Hematopoietic multipotent progenitor cell treated with erythropoietin and hydrocortisone succinate and interleukin-3 and kit ligand, for 6 days (in vitro differentiated cells): ENCODE measurements around the gene EGFL7.
"Not testable (repeated sequence)": the region's sequence is repeated elsewhere in the genome, so short reads cannot be mapped to it uniquely, and the experiment has no call there.

Experiments used
- DNase-seq: peaks from one replicate; pipeline ENCODE4 v3.0.0-alpha.2; 2015

The EGFL7 gene

DNA sequence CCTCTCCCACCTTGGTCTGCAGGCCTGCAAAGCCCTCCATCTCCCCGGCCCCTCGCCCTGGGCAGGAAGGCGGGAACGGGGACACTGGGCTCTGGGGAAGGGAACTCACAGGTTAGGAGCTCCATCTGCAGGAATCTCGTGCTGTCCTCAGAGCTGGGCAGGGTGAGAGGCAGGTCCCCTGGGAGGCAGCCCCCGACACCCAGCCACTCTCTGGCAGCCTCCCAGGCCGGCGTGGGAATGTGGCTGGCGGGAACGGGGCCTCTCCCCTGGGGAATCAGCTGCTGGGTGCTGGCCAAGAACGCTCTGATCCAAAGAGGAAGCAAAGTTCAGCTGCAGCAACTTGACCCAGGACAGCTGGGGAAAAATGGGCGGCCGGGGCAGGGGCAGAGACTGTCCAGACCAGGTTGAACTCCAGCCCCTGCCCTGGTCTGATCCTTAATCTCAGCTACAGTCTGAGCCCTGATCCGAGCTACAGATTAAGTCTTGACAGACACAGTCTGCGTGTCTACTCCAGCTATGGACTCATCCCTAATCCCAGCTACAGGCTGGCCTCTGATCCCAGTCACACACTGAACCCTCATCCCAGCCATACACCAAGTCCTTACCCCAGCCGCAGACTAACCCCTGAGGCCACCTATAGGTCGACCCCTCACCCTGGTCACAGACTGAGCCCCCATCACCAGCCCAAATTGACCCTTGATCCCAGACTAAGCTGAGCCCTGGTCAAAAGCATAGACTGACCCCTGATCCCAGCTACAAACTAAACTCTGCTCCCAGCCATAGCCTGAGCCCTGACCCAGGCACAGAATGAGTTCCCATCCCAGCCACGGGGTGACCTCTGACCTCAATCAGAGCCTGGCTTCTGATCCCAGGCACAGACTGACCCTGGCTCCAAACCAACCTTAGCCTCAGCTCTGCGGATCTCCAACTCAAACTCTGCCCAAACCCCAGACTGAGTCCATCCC lies 37.3 kb upstream of the EGFL7 start:
- peak; percentile 25 for DNase-seq

GRCh38 chr9:136626066-136626725 lies 36.5 kb upstream of the EGFL7 start:
- no peak for DNase-seq

DNA sequence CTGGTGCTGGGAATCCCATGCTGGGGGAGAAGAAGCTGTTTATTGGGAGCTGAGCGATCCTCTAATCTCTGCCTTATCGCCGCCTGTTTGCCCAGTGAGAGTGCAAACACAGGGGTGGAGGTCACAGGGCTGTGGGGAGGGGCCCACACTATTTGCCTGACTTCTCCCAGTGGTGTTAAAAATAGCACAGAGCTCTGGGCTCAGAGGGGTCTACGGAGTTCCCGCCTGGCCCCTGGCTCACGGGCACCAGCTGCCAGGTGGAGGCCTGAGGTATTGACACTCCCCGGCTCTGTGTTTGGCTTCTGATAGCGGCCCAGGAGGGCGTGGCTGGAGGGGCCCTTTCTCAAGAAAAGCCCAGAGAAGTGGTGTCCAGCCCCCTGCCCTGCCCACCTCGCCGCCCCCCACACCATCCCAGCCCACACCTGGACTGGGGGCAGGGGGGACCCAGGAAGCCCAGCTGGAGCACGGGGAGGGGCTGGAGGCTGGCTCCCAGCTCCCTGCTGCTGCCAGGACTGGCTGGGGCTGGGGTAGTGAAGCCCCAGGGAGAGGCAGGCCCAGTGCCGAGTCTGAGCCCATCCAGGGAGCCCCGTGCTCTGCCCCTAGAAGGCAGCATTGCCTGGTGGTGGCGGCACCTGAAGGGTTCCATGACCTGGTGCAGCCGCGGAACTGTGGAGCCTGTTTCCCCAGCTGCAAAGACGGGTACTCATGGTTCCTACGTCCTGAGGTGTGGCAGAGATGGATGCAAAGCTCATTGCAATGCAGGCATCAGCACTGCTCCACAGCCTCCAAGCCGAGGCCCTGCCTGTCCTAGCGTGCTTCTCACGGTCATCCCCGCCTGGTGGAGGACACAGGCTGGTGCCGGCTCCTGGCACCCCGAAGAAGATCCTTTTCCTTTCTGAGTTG lies 35.7 kb upstream of the EGFL7 start:
- DNase-seq, result peak; percentile 22

GRCh38 chr9:136627703-136628102 lies 35.0 kb upstream of the EGFL7 start:
- no peak for DNase-seq

- no peak for DNase-seq
Observed at GRCh38 chr9:136628268-136628667, 34.4 kb upstream of the EGFL7 start.

GRCh38 chr9:136629001-136629878 lies 33.5 kb upstream of the EGFL7 start:
- DNase-seq, result no peak

GRCh38 chr9:136629879-136630661 lies 32.6 kb upstream of the EGFL7 start:
- peak; percentile 77 for DNase-seq

DNA sequence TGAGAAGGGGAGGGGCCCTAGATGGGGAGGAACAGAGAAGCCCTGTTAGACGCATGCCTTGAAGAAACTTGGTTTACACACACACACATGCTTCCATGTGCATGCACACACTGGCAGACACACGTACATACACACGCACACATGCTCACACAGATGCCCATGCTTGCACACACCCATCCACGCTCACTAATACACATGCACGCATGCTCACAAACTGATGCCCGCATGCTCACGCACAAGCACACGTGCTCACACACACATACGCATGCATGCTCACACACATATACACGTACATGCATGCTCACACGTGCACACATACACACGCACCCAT lies 32.1 kb upstream of the EGFL7 start:
- no peak for DNase-seq

DNA sequence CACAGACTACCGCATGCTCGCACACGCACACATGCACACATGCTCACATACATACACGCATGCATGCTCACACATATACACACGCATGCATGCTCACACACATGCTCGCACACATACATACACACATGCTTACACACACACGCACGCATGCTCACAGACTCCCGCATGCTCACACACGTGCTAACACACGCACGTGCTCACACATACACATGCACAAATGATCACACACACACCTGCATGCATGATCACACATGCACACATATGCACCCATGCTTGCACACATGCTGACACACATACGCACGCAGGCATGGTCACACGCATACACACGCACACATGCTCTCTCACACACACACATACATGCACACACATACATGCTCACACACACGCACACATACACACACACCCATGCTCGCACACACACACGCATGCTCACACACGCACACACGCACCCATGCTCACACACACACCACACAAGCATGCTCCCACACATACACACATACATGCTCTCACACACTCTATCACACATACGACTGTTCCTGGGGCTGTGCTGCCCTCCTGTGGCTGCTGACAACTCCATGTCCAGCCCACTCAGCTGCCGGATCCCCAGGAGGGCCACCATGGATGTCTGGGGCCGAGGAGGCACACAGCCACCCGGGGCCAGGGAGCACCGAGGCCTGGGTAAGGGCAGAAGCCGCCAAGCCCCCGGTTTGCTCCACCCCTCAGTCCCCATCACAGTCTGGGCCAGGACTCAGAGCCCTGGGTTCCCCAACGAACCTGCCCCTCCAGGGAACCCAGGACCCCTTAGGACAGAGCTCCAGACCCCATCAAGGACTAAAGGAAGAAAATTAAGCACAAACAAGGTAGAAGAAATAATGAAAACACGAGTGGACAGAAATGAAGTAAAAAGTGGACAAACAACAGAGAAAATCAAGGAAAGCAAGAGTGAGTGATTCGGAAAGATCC lies 31.4 kb upstream of the EGFL7 start:
- DNase-seq, result peak; percentile 90

DNA sequence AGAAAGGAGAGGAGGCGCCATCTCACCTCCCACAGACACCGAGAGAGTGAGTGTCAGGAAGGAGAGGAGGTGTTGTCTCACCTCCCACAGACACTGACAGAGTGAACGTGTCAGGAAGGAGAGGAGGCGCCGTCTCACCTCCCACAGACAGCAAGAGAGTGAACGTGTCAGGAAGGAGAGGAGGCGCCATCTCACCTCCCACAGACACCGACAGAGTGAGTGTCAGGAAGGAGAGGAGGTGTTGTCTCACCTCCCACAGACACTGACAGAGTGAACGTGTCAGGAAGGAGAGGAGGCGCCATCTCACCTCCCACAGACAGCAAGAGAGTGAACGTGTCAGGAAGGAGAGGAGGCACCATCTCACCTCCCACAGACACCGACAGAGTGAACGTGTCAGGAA lies 30.6 kb upstream of the EGFL7 start:
- DNase-seq, result not testable (repeated sequence)

DNA sequence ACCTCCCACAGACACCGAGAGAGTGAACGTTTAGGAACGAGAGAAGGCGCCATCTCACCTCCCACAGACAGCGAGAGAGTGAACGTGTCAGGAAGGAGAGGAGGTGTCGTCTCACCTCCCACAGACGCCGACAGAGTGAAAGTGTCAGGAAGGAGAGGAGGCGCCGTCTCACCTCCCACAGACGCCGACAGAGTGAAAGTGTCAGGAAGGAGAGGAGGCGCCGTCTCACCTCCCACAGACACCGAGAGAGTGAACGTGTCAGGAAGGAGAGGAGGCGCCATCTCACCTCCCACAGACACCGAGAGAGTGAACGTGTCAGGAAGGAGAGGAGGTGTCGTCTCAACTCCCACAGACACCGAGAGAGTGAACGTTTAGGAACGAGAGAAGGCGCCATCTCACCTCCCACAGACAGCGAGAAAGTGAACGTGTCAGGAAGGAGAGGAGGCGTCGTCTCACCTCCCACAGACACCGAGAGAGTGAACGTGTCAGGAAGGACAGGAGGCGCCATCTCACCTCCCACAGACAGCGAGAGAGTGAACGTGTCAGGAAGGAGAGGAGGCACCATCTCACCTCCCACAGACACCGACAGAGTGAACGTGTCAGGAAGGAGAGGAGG lies 30.1 kb upstream of the EGFL7 start:
- DNase-seq, result not testable (repeated sequence)

GRCh38 chr9:136634904-136635303 lies 27.8 kb upstream of the EGFL7 start:
- no peak for DNase-seq

DNA sequence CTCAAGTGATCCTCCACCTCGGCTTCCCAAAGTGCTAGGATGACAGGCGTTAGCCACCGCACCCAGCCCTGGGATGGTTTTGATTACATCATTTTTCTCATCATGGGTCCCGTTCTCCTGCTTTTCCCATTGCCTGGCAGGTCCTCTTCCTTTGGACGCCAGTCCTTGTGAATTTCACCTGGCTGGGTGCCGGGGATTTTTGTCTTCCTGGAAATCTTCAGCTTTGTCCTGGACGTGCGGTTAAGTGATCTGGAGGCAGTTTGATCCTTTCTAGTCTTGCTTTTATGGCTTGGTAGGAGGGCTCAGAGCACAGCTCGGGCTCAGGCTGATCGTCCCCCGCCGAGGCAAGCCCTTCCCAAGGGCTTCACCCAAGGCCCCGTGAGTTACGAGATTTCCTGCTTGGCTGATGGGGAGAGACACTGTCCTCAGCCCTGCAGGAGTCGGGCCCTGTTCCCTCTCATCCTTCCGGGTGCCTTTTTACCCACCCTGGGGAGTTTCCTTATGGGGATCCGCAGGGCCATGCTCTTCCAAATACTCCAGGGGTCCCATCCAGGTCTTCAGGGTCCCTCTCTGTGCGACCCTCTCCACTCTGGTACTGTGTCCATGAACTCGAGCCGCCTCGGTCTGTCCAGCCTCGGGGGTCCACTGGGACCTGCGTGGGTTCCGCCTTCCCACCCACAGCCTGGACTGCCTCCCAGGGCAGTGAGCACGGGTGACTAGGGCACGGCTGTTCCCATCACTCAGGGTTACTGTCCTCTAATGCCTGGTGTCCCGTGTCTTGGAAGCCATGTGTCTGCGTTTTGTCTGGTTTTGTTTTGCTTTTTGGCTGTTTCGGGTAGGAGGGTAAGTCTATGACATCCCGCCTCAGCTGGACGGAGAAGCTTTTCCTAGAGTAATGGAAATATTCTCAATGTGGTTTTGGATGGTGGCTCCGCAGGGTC lies 22.3 kb upstream of the EGFL7 start:
- no peak for DNase-seq

- DNase-seq, result no peak
Observed at GRCh38 chr9:136642439-136642921, 20.2 kb upstream of the EGFL7 start.

DNA sequence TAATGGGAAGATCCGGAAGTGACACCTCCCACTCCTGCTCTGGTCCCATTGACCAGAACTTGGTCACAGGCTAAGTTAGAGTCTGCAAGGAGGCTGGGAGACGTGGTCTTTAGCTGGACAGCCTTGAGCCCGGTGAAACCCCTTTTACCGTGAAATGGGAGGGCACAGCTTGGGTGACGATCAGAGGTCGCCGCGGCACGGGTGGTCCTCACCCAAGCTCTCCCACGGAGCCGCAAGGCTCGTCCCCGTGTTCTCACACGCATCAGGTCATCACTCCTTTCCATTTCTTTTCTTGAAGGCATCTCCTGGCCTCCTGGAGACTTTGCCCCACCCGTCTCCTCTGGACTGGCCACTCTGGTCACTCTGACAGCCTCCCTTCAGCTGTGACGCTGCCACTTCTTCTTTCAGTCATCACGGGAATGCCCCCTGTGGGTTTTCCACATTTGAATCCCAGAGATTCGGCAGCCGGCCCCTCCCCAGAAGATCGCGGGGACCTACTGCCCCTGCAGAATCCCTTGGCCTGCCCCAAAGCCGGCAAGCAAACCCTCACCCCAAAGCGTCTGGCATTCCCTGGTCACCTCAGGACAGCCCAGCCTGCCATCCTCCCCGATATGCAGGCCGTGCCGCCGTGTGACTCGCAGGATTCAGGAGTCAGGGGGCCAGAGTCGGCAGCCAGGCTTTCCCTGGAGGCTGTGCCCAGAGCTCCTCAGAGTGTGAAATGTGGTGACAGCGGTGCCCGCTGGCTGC lies 18.9 kb upstream of the EGFL7 start:
- DNase-seq, result no peak

GRCh38 chr9:136644343-136644592 lies 18.4 kb upstream of the EGFL7 start:
- DNase-seq, result peak; percentile 96

GRCh38 chr9:136644593-136645351 lies 17.9 kb upstream of the EGFL7 start:
- DNase-seq, result peak; percentile 82
